ENCODE results near the gene UQCC3. TPM values are rescaled to one million over a fixed set of nuclear protein-coding genes. Genes with fewer than 3 reads are reported as not detected.

The UQCC3 gene
- total and polyA plus RNA-seq, 9 of the 15 experiments (the other 6 are each of a cell fraction or from before 2014, with no cell fraction given): 3.3 to 44.3 (median 8.0) TPM

GRCh38 chr11:62665599-62666258 lies 5.7 kb upstream of the UQCC3 start (continued):
- TF ChIP-seq ZNF584 (CRISPR knock-in tag; IDR thresholded peaks at IDR 0.05; ENCODE audit: low read depth) (no peak), SMAD4 (CRISPR knock-in tag; conservative IDR thresholded peaks at IDR 0.05) (no peak), TCF3 (CRISPR knock-in tag; IDR thresholded peaks at IDR 0.05) (no peak), CTBP1 (IDR thresholded peaks at IDR 0.05; ENCODE audit: borderline replicate concordance) (no peak), PURB (CRISPR knock-in tag; IDR thresholded peaks at IDR 0.05; ENCODE audit: low read depth) (no peak), ZFX (CRISPR knock-in tag; IDR thresholded peaks at IDR 0.05) (no peak), DLX4 (CRISPR knock-in tag; IDR thresholded peaks at IDR 0.05) (no peak), AFF4 (CRISPR knock-in tag; IDR thresholded peaks at IDR 0.05) (no peak), NR1H2 (CRISPR knock-in tag; IDR thresholded peaks at IDR 0.05) (no peak; the same call in 1 of the 2 replicates), FOXK2 (conservative IDR thresholded peaks at IDR 0.05 in 1 of 2, IDR thresholded peaks at IDR 0.05 in 1 of 2; ENCODE audit: low read depth in 2 of 2) (no peak), MTF1 (CRISPR knock-in tag; IDR thresholded peaks at IDR 0.05; ENCODE audit: borderline replicate concordance) (no peak), GABPB1 (CRISPR knock-in tag; IDR thresholded peaks at IDR 0.05) (no peak), SNIP1 (IDR thresholded peaks at IDR 0.05; ENCODE audit: low read depth) (no peak), TEAD4 (IDR thresholded peaks at IDR 0.05; ENCODE audit: low read length) (peak; percentile 9; the same call in 1 of the 2 replicates), TEAD4 (CRISPR knock-in tag; IDR thresholded peaks at IDR 0.05; ENCODE audit: borderline replicate concordance) (no peak), HDAC8 (tag; IDR thresholded peaks at IDR 0.05) (no peak), YY1 (IDR thresholded peaks at IDR 0.05; ENCODE audit: borderline replicate concordance in 1 of 3, control insufficient read depth in 1 of 3, extremely low read depth in 1 of 3, insufficient read depth in 3 of 3, insufficient read length in 1 of 3, insufficient replicate concordance in 2 of 3, low read depth in 1 of 3, low read length in 2 of 3) (peak in 1 of 3 experiments; percentile 10), ZBTB12 (CRISPR knock-in tag; IDR thresholded peaks at IDR 0.05) (no peak), LARP7 (IDR thresholded peaks at IDR 0.05) (no peak), ZNF121 (CRISPR knock-in tag; conservative IDR thresholded peaks at IDR 0.05) (no peak), OTX1 (CRISPR knock-in tag; IDR thresholded peaks at IDR 0.05) (no peak), ETS2 (tag; IDR thresholded peaks at IDR 0.05; ENCODE audit: borderline replicate concordance, poor library complexity, severe bottlenecking) (no peak), MAX (CRISPR knock-in tag; IDR thresholded peaks at IDR 0.05) (no peak; the same call in 1 of the 2 replicates)
